DMS 273 treated with DMSO at 0.1 percent for 48 hours (cell line): ENCODE measurements around the gene MAGI1.
"Not testable (repeated sequence)": the region's sequence is repeated elsewhere in the genome, so short reads cannot be mapped to it uniquely, and the experiment has no call there.

Experiments
- DNase-seq: peaks from one replicate; lab custom pipeline; 2025; lab: John Stamatoyannopoulos, UW

MAGI1 gene

GRCh38 chr3:65588884-65589283, 449.8 kb downstream of the MAGI1 start:
- DNase-seq: no peak

DNA sequence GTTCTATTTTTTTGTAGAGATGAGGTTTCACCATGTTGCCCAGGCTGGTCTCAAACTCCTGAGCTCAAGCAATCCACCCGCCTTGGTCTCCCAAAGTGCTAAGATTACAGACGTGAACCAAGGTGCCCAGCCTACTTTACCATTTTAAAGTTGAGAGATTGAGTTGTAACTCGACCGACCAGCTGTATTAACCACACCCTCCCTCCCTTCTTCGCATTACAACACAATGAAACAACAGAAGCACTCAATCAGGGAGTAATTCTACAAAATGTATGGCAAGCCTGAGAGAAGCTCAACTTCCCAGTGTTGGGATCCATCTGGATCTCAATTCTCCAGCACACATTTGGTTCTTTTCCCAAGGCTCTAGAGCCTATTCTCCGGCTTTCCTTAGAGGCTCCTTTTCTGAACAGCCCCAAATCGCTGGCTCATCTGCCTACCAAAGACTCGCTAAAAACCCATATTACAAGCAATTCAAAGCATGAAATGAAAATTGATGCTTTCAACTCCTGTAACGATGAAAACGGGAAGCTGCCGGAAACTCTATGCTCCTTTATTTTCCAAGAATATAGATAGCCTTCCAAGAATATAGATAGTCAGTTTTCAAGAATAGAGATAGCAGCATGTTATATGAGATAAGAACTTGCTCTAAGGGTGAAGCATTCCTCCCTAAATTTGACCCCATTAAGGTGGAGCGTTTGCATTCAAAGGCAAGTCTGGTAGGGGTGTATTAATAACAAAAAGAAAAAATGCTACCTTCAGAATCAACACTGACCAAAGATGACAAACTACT, 450.9 kb downstream of the MAGI1 start:
- DNase-seq: no peak

DNA sequence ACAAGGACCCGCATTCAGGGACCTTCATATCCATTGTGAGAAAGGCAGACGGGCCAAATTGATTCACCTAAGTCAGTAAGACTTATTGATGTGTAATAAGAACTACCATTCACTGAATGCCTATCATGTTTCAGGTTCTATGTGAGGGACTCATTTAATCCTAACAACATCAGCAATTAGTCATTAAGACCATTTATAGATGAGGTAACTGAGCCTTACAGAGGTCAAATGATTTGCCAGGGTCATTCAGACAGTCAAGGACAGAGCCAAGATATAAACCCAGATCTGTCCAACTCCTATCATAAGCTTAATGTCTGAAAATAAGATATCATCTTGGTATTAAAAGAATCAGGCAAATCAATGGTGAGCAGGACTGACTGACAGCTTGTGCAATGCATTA, 453.8 kb downstream of the MAGI1 start:
- no peak for DNase-seq

GRCh38 chr3:65584002-65584401, 454.7 kb downstream of the MAGI1 start:
- no peak for DNase-seq

GRCh38 chr3:65583188-65583587, 455.5 kb downstream of the MAGI1 start:
- no peak for DNase-seq

DNA sequence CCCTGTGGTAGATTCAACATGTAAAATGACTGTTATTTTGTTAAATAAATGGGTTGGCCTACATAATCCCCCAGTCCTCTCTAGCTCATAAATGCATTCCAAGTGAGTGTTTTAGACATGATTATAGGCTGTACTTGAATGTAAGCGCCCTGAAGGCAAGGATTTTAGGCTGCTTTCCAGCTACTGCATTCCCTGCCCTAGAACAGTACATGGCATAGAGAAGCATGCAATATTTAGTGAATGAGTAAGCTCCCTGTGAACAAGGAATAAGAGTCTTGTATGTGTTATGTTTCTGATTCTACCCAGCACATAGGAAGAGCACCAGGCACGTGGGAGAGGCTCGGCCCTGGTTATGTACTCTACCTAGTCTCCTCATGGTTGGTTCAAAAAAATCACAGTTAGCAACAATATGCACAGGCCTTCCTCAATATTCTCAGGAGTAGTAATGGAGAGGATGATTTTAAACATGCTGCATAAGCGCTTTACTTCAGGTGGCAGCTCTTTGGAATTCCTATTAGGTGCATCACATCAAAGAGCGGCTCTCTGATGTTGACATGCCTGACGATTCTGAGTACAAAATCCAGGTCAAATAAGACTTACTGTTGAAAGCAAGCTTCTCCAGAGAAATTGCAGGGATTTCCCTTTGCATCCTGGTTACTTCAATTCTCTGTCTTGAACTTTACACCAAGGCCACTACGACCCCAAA, 456.6 kb downstream of the MAGI1 start:
- DNase-seq: no peak

GRCh38 chr3:65581313-65581712, 457.4 kb downstream of the MAGI1 start:
- DNase-seq: no peak

GRCh38 chr3:65578861-65579260, 459.9 kb downstream of the MAGI1 start:
- DNase-seq: no peak

- DNase-seq: no peak
Observed at GRCh38 chr3:65577843-65578430, 460.8 kb downstream of the MAGI1 start.

- DNase-seq: no peak
Observed at GRCh38 chr3:65576966-65577365, 461.8 kb downstream of the MAGI1 start.

- no peak for DNase-seq
Observed at GRCh38 chr3:65576228-65576627, 462.5 kb downstream of the MAGI1 start.

GRCh38 chr3:65575376-65575840, 463.3 kb downstream of the MAGI1 start:
- no peak for DNase-seq

GRCh38 chr3:65573548-65574116, 465.1 kb downstream of the MAGI1 start:
- DNase-seq: no peak

DNA sequence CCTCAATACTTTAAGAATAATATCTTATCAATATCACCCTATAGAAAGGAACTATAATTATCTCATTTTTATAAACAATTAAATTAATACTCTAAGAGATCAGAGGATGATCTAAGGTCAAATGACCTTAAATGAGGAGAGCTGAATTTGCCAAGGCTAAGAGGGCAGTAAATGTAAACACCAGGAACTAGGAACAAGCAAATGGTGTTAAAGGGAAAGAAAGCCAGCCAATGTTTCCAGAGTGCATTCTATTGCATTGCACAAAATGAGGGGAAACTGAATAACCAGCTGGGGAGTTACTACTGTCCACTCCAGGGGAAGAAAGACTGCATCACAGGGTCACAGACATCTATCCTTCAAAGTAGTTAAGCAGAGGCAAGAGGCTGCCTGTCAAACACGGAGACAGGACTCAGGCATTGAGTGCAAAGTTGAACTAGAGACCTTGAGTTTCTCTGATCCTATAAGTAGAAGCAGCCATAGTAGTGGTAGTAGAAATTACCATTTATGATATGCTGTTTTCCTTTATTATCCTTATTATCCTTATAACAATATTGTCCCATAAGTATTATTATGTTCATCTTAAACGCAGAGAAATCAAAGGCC, 466.4 kb downstream of the MAGI1 start:
- no peak for DNase-seq

- no peak for DNase-seq
Observed at GRCh38 chr3:65569845-65570405, 468.8 kb downstream of the MAGI1 start.

- no peak for DNase-seq
Observed at GRCh38 chr3:65569129-65569528, 469.6 kb downstream of the MAGI1 start.

GRCh38 chr3:65568497-65568896, 470.2 kb downstream of the MAGI1 start:
- DNase-seq: no peak

GRCh38 chr3:65565744-65566143, 473.0 kb downstream of the MAGI1 start:
- DNase-seq: not testable (repeated sequence)

DNA sequence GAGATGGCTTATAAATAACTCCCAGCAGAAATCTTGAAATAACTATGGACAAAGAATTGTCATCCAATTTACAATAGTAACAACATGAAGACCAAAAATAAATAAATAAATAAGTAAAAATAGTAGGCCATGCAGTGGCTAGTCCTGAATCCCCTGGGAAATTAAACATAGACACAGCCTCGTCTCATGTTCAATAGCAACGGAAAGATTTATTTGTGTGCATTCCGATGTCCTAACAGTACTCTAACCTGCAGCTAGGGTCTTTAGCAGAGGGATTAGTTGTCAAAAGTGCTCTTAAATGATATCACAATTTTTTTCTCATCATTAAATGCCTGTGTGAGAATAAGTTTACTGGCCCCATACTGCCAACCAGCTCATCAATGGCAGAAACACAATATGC, 474.2 kb downstream of the MAGI1 start:
- DNase-seq: no peak

- DNase-seq: no peak
Observed at GRCh38 chr3:65563861-65564260, 474.9 kb downstream of the MAGI1 start.

DNA sequence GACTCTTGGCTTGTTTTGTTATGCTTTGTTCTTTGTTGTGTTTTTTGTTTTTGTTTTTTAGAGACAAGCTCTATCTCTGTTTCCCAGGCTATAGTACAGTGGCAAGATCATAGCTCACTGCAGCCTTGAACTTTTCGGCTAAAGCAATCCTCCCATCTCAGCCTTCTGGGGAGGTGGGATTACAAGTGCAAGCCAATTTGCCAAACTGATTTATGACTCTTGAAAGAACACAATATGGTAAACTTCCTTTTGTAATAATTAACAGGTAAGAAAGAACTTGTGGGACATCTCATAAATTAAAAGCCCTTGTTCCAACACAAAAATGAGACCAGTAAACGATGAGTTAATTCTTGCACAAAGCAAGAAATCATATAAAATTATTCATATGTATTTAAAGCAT, 476.3 kb downstream of the MAGI1 start:
- no peak for DNase-seq

GRCh38 chr3:65561617-65562016, 477.1 kb downstream of the MAGI1 start:
- no peak for DNase-seq
